ENCODE results near the gene KHK.

KHK gene

DNA sequence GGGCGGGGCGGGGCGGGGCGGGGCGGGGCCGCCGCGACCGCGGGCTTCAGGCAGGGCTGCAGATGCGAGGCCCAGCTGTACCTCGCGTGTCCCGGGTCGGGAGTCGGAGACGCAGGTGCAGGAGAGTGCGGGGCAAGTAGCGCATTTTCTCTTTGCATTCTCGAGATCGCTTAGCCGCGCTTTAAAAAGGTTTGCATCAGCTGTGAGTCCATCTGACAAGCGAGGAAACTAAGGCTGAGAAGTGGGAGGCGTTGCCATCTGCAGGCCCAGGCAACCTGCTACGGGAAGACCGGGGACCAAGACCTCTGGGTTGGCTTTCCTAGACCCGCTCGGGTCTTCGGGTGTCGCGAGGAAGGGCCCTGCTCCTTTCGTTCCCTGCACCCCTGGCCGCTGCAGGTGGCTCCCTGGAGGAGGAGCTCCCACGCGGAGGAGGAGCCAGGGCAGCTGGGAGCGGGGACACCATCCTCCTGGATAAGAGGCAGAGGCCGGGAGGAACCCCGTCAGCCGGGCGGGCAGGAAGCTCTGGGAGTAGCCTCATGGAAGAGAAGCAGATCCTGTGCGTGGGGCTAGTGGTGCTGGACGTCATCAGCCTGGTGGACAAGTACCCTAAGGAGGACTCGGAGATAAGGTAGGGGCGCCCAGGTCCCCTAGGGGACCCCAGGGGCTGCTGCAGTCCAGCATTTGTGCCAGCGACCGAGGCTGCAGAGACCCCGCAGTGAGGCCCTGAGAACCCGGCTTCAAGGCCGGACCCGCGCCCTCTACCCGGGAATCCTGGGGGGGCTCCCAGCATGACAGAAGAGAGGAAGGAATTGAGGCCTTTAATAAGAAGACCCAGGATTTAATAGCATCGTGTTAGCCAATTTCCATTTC, at the start of gene KHK:
TSS of gene KHK (plus strand) at position 49 of the 870 bp plus-strand sequence. CDS start at position 537, 488 bp downstream.
- DNase-seq: peak; percentile 65

DNA sequence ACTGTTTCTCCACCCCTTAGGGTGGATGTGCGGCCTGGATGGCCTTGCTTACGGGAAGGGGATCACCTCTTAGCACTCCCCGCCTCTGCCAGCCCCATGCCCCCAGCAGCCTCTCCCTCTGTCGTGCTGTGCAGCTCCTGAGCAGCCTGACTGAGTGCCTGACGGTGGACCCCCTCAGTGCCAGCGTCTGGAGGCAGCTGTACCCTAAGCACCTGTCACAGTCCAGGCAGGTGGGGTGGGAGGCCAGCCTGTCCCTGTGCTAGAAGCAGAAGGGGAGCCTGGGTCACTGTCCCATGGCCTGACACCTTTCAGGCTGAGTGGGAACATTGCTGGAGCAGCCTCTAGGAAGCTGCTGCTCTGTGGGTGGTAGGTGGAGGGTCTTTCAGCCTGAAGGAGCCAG, 48.6 kb upstream of the KHK start:
- no peak for DNase-seq

- no peak for DNase-seq
These were observed 47.8 kb upstream of the KHK start for GRCh38 chr2:27038631-27039339.

DNA sequence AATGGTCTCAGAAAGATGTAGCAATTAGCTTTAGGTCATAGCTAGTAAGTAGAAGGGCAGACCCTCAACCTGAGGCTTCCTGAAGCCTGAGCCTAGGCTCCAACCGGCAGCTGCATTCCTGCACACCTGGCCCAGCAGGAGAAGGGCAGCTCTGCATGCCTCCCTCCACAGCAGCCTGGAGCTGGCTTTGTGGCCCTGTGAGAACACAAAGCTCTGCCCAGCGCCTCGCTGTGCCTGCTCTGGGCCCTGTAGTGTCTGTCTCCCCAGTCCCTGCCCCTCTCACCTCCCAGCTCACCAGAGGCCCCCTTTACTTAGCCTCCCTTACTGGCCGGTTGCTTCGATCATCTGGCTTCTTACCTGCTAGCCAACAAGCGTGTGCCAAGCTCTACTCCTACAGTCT, 47.1 kb upstream of the KHK start:
- DNase-seq: no peak

- no peak for DNase-seq
These were observed 46.7 kb upstream of the KHK start for GRCh38 chr2:27039871-27040270.

DNA sequence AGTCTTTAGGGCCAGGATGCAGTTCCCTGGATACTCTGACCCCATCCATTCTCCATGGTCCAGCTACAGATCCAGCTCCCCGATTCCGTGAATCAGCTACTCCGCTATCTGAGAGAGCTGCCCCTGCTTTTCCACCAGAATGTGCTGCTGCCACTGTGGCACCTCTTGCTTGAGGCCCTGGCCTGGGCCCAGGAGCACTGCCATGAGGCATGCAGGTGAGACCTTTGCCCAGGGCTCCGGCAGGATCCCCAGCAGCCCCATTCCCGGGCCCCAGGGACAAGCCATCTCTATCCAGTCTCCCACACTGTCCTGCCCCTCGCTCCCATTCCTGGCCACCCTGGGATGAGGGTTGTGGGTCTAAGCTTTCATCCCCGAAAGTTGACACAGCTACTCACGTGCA, 46.3 kb upstream of the KHK start:
- DNase-seq: no peak

DNA sequence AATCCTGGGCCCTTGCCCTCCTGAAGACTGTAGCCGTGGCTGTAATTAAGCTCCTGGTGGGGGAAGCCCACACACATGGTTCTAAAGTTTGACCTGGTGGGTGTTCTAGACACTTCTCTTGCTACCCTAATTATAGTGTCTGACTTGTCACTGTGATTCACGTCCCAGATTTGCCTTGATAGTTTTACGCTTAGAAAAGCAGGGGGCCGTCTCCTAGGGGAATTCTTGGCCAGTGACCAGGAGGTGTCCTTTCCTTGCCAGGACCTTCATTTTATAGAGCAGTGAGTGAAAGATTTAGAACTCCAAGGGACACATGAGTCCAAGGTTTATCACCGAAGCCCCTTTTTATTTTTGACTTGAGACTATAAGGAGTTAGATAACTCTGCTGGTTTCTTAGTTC, 44.8 kb upstream of the KHK start:
- DNase-seq: peak; percentile 8

GRCh38 chr2:27042159-27042661, 44.4 kb upstream of the KHK start:
- no peak for DNase-seq

GRCh38 chr2:27042985-27043634, 43.5 kb upstream of the KHK start:
- DNase-seq: no peak

DNA sequence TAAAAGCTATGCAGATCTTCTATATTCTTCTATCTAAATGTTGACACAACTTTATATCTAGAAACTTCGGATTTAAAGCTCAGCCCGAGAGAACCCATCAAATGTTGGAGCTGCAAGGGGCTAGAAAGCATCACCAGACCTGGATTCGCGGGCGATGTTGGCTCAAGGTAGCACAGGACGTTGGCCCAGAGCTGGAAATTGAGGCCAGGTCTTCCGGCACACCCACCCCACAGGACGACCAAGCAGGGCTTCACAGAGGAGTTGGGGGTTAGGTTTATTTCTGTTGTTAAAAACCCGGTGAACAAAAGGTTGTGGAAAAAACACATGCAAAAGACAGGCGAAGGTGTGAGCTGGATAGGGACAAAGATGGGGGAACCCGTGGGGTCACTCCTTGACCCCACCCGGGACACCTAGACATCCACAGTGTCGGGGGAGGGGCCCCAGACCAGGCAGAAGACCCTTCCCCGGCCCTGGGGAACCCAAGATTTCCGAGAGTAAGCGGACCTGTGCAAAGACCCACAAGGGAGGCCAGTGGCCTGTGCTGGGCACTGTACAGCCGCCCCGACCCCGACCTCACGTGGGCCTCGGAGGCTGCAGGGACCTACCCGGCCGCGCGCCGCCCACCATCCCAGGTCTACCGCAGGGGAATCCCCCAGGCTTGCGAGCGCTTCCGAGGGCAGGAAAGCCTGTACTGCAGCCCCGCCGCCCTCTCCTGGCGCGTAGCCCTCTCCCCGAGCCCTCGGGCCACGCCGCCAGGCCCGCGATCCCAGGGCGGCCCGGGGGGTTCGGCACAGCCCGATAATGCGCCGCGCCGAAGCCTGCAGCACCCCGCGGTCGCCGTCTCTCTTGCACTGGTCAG, 36.9 kb upstream of the KHK start:
- no peak for DNase-seq

- DNase-seq: peak; percentile 92
These were observed 36.1 kb upstream of the KHK start for GRCh38 chr2:27050281-27050995.

DNA sequence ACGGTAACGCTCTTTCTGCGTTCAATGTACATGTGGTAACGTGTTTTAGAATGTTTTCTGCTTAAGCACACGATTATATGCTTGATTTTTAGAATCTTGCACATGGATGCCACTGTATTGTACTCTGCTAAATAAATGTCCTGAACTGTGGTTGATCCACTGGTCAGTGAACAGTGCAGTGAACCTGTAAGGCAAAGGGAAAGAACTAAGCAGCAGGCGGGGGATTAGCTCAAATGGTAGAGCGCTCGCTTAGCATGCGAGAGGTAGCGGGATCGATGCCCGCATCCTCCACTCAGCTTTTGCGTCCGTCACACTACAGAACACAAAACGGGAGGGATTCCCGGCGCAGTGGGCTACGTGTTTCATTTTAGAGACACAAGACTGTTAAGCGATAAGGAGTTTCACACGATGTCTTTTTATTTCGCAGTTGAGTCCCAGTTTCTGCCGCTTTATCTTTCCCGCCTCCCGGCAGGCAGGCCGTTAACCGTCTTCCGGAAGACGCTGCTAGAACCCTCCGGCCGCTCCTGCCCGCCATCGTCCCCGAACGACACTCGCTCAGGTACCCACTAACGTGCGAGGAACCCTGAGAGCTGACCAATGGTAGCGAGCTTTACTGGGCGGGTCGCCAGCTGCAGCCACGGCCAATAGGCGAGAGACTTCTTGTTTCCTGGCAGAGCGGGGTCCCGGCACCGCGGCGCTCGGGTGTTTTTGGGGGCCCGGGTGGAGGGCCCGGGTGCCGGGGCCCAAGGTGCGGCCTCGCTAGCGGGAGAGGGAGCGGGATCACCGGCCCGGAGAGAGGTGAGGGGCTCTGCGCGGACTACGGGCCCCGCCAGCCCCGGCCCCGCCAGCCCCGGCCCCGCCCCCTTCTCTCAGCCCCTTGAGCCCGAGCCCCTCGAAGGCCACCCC, 35.3 kb upstream of the KHK start, which contains the start of gene AGBL5:
TSS of gene AGBL5 (plus strand) at position 673 of the 906 bp plus-strand sequence. CDS start 1,291 bp downstream, outside the sequence.
- DNase-seq: peak; percentile 93

- DNase-seq: peak; percentile 17
These were observed 34.5 kb upstream of the KHK start for GRCh38 chr2:27051902-27052645.

DNA sequence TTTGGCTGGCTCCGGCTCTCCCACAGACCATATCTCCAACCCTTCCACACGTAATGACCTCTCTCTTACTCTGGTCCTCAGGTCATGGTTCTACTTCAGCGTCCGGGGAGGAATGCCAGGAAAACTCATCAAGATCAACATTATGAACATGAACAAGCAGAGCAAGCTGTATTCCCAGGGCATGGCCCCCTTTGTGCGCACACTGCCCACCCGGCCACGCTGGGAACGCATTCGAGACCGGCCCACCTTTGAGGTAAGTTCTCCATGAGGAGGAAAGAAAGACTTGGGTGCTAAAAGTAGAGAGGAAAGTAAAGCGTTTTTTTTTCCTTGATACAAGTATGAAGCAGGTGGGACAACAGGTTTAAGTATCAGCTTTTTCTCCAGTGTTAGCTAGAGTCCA, 33.3 kb upstream of the KHK start:
- DNase-seq: no peak

- no peak for DNase-seq
These were observed 32.8 kb upstream of the KHK start for GRCh38 chr2:27053776-27054175.

DNA sequence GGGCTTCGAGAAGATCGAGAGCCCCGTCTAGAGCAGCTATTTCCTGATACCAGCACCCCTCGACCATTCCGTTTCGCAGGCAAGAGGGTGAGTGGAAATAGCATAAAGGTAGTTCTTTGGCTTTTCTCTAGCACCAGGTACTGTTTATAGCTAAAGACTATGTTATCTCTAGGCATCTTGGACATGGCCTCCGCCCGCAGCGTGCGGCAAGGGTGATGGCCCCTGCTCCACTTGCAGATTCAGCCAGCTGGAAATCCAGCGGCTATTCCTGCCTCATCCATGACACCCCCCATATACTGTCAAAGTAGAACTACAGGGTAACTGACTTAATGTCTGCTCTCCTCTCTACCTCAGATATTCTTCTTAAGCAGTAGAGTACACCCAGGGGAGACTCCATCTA, 31.9 kb upstream of the KHK start:
- DNase-seq: no peak

DNA sequence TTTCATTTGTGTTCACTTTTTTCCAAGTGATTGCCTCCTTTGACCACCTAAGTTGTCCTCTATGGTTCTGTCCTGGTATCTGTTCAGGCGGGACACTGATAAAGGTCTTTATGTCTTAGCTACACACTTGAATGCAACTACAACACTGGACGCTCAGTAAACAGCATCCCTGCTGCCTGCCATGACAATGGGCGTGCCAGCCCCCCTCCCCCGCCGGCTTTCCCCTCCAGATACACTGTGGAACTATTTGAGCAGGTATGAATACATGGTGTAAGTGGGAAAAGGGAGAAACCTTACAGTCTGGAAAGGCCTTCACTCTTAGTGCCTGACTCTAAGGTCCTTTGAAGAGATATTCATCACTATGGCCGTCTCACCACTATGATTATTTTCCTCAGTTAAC, 29.4 kb upstream of the KHK start:
- DNase-seq: no peak

DNA sequence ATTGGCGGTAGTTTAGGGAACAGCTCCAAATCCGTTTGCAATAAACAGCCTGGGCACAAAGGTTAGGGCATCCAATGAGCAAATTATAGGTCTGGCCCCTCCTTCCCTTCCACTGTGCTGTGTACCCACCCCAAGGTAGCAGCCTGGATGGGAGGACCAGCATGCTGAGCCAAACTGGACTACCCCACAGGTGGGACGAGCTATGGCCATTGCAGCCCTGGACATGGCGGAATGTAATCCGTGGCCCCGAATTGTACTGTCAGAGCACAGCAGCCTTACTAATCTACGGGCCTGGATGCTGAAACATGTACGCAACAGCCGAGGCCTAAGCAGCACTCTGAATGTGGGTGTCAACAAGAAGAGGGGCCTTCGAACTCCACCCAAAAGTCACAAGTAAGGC, 28.4 kb upstream of the KHK start:
- DNase-seq: no peak

GRCh38 chr2:27059141-27059820, 27.3 kb upstream of the KHK start:
- DNase-seq: no peak
